ENCODE results near the gene TRIM33.

The TRIM33 gene

DNA sequence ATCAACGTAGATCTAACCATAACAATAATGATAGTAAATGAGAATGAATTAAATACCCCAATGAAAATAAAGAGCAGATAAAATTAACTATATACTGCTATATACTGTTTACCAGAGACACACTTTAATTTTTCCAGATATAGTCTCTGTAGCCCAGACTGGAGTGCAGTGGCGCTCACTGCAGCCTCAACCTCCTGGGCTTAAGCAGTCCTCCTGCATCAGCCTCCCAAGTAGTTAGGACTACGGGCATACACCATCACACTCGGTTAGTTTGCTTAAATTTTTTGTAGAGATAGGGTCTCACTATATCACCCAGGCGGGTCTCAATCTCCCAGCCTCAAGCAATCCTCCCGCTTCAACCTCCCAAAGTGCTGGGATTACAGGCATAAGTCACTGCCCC, 37.2 kb downstream of the TRIM33 start:
- no peak overlapping the region for H3K4me2 ChIP-seq (ENCODE audit: low read length)
- no peaks in the 10 kb centered on the region for H3K9me3 ChIP-seq (ENCODE audit: control insufficient read depth, low read length)
- H3K27ac ChIP-seq = no peak overlapping the region
- H3K9ac ChIP-seq = no peak overlapping the region
- H3K4me1 ChIP-seq = no peaks in the 10 kb centered on the region
- H3K4me3 ChIP-seq (ENCODE audit: low read depth, low read length) = no peak overlapping the region
- H3K36me3 ChIP-seq (ENCODE audit: control insufficient read depth, insufficient read depth, low read length) = no peaks in the 10 kb centered on the region
- H3K27me3 ChIP-seq (ENCODE audit: control insufficient read depth, insufficient read depth, low read length) = no peaks in the 10 kb centered on the region
- TF ChIP-seq CTCF (IDR thresholded peaks at IDR 0.05) = no peak
- peaks cover 20% of the 10 kb centered on the region for H3K79me2 ChIP-seq
- no peak overlapping the region for H2AFZ ChIP-seq

DNA sequence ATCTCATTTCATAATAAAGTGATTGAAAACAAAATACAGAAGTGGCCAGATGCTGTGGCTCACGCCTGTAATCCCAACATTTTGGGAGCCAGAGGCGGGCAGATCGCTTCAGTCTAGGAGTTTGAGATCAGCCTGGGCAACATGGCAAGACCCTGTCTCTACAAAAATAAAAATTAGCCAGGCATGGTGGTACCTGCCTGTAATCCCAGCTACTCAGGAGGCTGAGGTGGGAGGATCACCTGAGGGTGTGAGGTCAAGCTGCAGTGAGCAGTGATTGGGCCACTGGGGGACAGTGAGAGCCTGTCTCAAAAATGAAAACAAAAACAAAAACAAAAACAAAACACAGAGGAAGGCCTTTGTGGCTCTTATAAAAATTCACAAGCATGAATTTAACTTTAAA, 38.6 kb downstream of the TRIM33 start:
- peaks cover 7% of the 10 kb centered on the region for H3K4me1 ChIP-seq
- H3K4me2 ChIP-seq (ENCODE audit: low read length) = no peak overlapping the region
- H3K9me3 ChIP-seq (ENCODE audit: control insufficient read depth, low read length) = no peaks in the 10 kb centered on the region
- no peaks in the 10 kb centered on the region for H3K36me3 ChIP-seq (ENCODE audit: control insufficient read depth, insufficient read depth, low read length)
- H3K27ac ChIP-seq = no peak overlapping the region
- H3K27me3 ChIP-seq (ENCODE audit: control insufficient read depth, insufficient read depth, low read length) = no peaks in the 10 kb centered on the region
- no peak overlapping the region for H3K9ac ChIP-seq
- H3K4me3 ChIP-seq (ENCODE audit: low read depth, low read length) = no peak overlapping the region
- no peak for TF ChIP-seq CTCF (IDR thresholded peaks at IDR 0.05)
- no peak overlapping the region for H2AFZ ChIP-seq
- H3K79me2 ChIP-seq = peaks cover 14% of the 10 kb centered on the region

DNA sequence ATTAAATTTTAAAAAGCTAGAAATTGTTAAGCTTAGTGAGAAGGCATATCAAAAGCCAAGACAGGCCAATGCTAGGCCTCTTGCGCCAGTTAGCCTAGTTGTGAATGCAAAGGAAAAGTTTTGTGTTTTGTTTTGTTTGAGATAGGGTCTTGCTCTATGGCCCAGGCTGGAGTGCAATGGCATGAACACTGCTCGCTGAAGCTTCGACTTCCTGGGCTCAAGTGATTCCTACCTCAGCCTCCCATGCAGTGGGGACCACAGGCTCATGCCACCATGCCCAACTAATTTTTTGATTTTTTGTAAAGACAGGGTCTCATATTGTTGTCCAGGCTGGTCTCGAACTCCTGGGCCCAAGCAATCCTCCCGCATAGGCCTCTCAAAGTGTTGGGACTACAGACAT, 40.3 kb downstream of the TRIM33 start:
- no peaks in the 10 kb centered on the region for H3K36me3 ChIP-seq (ENCODE audit: control insufficient read depth, insufficient read depth, low read length)
- H3K9me3 ChIP-seq (ENCODE audit: control insufficient read depth, low read length) = no peaks in the 10 kb centered on the region
- peaks cover 17% of the 10 kb centered on the region for H3K79me2 ChIP-seq
- no peaks in the 10 kb centered on the region for H3K27me3 ChIP-seq (ENCODE audit: control insufficient read depth, insufficient read depth, low read length)
- TF ChIP-seq CTCF (IDR thresholded peaks at IDR 0.05) = no peak
- no peak overlapping the region for H2AFZ ChIP-seq
- H3K27ac ChIP-seq = no peak overlapping the region
- H3K4me1 ChIP-seq = peaks cover 9% of the 10 kb centered on the region
- H3K9ac ChIP-seq = no peak overlapping the region
- H3K4me2 ChIP-seq (ENCODE audit: low read length) = no peak overlapping the region
- H3K4me3 ChIP-seq (ENCODE audit: low read depth, low read length) = no peak overlapping the region

- no peak overlapping the region for H3K4me2 ChIP-seq (ENCODE audit: low read length)
- no peaks in the 10 kb centered on the region for H3K9me3 ChIP-seq (ENCODE audit: control insufficient read depth, low read length)
- no peak overlapping the region for H3K4me3 ChIP-seq (ENCODE audit: low read depth, low read length)
- H3K27me3 ChIP-seq (ENCODE audit: control insufficient read depth, insufficient read depth, low read length) = no peaks in the 10 kb centered on the region
- H3K9ac ChIP-seq = no peak overlapping the region
- H3K79me2 ChIP-seq = peaks cover 13% of the 10 kb centered on the region
- no peak overlapping the region for H3K27ac ChIP-seq
- no peak for TF ChIP-seq CTCF (IDR thresholded peaks at IDR 0.05)
- H3K36me3 ChIP-seq (ENCODE audit: control insufficient read depth, insufficient read depth, low read length) = no peaks in the 10 kb centered on the region
- H3K4me1 ChIP-seq = peaks cover 9% of the 10 kb centered on the region
- H2AFZ ChIP-seq = no peak overlapping the region
Measured at GRCh38 chr1:114468710-114469468, 42.1 kb downstream of the TRIM33 start.

GRCh38 chr1:114468047-114468446, 43.0 kb downstream of the TRIM33 start:
- Histone ChIP-seq H3K79me2 (peaks cover 10% of the 10 kb centered on the region), H3K4me2 (ENCODE audit: low read length) (no peak overlapping the region), H3K36me3 (ENCODE audit: control insufficient read depth, insufficient read depth, low read length) (no peaks in the 10 kb centered on the region), H3K27ac (no peak overlapping the region), H3K4me3 (ENCODE audit: low read depth, low read length) (no peak overlapping the region), H3K9me3 (ENCODE audit: control insufficient read depth, low read length) (no peaks in the 10 kb centered on the region), H3K9ac (no peak overlapping the region), H2AFZ (no peak overlapping the region), H3K4me1 (peaks cover 9% of the 10 kb centered on the region), H3K27me3 (ENCODE audit: control insufficient read depth, insufficient read depth, low read length) (no peaks in the 10 kb centered on the region)
- TF ChIP-seq CTCF (IDR thresholded peaks at IDR 0.05) = no peak

Data from parathyroid adenoma (tissue), 2 donors.